VCaP (cell line): ENCODE measurements around the gene MTHFD2L.
A peak's percentile ranks its signal among the peaks of the same experiment; 100 is the strongest.

Source experiments
- H3K27ac ChIP-seq: fragments of 450-650 bp; 2 replicates; pipeline ENCODE4 v1.5.1; 2017
- CTCF ChIP-seq: fragments of 450-650 bp; conservative IDR thresholded peaks from 2 replicates; pipeline ENCODE4 v1.5.1; 2017; ENCODE audit warnings: mild to moderate bottlenecking, moderate library complexity

Gene MTHFD2L

DNA sequence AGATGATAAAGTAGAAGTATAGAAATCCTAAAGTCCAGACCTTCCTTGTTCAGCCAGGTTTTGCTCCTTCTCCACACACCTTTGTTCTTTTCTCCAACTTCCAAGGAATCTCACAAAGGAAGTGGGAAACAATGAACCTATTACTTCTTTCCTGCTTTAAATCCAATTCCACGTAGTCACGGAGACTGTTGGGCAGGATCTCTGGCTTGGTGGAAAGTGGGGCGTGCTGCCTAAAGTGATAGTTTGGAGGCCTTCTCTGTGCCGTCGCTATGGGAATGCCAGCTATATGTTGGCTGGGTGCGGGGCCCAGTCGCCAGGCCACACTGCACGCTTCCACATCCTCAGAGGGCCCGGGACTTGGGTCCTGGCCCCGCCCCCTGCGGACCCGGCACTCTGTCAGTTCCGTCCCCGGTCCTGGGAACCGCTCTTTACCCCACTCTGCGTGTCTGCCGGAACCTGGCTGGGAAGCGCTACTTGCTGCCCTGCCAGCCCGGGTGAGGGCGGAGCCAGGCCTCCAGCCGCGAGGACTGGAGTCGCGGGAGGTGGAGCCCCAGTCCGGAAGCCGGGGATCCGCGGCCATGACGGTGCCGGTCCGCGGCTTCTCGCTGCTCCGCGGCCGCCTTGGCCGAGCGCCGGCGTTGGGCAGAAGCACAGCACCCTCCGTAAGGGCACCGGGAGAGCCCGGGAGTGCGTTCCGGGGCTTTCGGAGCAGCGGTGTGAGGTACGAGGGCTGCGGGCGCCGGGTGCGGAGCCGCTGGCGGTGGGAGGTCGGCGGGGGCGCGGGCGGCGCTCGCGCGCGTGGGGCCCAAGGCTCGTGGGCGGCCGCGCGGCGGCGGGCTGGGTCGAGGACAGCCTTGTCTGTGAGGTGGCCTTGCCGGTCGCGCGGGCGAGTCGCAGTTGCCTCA is at the start of gene MTHFD2L:
MTHFD2L (plus strand) TSS at position 558 of the 905 bp plus-strand sequence; CDS start at position 579, 21 bp downstream.
- peak within 1 kb of the TSS; percentile 79 for H3K27ac ChIP-seq
- no peak for TF ChIP-seq CTCF

DNA sequence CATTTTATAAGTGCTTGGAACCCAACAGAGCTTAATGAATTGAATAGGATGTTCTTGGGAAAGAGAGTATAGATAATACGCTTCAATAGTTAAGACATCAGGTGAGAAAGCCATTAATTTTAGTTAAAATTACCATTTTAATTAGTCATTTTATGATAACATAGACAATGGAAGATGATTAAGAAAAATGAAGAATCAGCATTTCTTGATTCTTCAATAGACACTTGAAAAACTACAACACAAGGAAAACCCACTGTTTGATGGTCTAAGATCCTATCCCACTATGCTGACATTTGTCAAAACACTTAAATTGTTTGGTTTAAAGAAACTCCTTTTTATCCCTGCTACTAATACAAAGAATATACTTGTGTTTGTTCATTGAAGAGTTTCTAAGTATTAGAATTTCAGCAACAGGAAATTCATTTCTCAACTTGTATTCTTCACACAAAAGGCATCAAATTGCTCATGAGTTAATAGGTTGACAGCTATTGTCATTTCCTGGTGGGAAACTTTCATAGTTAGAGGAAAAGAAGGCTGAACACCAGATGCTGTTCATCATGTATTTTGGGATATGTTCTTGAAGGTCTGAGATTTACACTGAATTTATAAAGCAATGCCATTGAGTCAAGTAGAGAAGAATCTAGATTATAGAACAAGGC is 49.3 kb upstream of the MTHFD2L start:
- no peak overlapping the region for H3K27ac ChIP-seq
- no peak for TF ChIP-seq CTCF

DNA sequence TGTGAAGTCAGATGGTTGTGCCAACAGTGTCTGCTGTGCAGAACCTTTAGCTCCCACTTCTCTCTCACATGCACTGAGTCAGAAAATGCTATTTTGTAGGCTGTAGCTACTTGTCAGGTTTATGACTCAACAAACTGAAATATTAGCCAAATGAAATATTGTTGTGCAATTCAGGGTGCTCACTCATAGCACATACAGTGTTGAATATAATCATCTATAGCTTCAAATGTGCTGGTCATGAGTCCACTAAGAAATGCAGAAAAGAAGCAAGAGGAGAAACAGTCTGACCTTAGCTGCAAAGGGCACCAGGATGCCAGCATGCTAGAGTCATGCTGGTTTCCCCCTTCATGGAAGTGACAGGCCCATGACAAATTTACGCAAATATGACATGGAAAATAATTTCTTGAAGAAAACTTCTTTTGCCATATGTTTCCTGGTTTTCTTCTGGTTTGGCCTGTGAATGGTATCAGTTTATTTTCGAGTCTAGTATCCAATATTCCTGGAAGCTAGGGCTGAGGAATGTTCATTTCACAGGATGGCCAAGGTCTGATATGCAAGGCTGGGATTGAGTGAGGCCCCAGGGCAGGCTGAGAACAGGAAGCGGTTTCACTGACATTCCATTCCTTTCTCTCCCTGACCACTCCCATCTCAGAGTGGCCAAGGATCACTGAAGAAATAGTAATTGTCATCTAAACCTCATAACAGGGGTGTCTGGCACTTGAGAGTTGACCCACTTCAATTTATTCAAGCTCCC is 48.6 kb upstream of the MTHFD2L start:
- no peak overlapping the region for H3K27ac ChIP-seq
- TF ChIP-seq CTCF: no peak

GRCh38 chr4:74109870-74110605 is 47.9 kb upstream of the MTHFD2L start:
- no peak for TF ChIP-seq CTCF
- H3K27ac ChIP-seq: no peak overlapping the region

DNA sequence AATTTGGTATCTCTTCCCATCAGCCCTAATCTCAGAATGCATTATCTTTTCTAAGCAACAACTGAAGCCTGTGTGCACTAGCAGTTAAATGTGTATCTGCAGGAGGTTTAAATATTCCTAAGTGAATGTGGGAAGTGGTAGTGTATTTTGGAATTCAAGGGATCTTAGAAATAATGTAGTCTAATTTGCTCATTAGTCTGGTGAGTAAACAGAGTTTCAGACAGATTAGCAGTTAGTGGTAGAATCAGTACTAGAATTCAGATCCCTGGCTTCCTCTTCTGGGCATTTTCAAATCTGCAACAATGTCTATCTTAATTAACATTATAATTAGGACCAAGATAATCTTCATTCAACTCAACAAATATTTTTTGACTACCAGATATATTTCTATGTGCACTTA is 47.2 kb upstream of the MTHFD2L start:
- H3K27ac ChIP-seq: no peak overlapping the region
- TF ChIP-seq CTCF: no peak

- no peak overlapping the region for H3K27ac ChIP-seq
- no peak for TF ChIP-seq CTCF
Observed at GRCh38 chr4:74111306-74111975, 46.5 kb upstream of the MTHFD2L start.
